ENCODE results near the gene STPG2. TPM values are rescaled to one million over a fixed set of nuclear protein-coding genes. Genes with fewer than 3 reads are reported as not detected.

The STPG2 gene
- total RNA-seq, 1 experiment from 2014 or later, result 0.20 TPM

DNA sequence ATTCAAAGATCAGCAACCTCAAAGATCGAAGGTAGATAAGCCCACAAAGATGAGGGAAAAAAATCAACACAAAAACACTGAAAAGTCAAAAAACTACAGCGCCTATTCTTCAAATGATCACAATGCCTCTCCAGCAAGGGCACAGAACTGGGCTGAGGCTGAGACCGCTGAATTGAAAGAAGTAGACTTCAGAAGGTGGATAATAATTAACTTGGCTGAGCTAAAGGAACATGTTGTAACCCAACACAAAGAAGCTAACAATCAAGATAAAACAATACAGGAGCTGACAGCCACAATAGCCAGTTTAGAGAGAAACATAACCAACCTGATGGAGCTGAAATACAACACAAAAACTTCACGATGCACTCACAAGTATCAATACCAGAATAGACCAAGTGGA, 231.1 kb downstream of the STPG2 start:
- no CpG with 5 or more reads among the region's 4 CpGs for WGBS (ENCODE audit: extremely low coverage, insufficient read length, low lambda C conversion rate)
- H3K4me1 Mint-ChIP-seq, result peaks cover 5 to 6% of the 10 kb centered on the region in 2 experiments

More for the DNA sequence above, 231.1 kb downstream of the STPG2 start:
- Histone ChIP-seq H4K20me1 (ENCODE audit: control insufficient read depth, insufficient read depth, insufficient read length) (no peaks in the 10 kb centered on the region), H4K8ac (replicated peaks; ENCODE audit: insufficient read length, low read depth, low read length) (no peak overlapping the region), H2BK5ac (ENCODE audit: insufficient read length, low read length) (no peak overlapping the region), H4K91ac (ENCODE audit: insufficient read length, low read depth, low read length) (no peak overlapping the region), H2AFZ (ENCODE audit: low read length) (no peak overlapping the region), H2AK5ac (ENCODE audit: insufficient read length, low read length) (no peak overlapping the region), H3K9me3 (ENCODE audit: control insufficient read depth, low read depth, low read length) (no peaks in the 10 kb centered on the region), H3K79me1 (ENCODE audit: insufficient read depth, low read depth, low read length, poor library complexity, severe bottlenecking) (no peaks in the 10 kb centered on the region), H4K5ac (ENCODE audit: insufficient read length, low read depth, low read length) (no peak overlapping the region), H3K9ac (ENCODE audit: extremely low read depth, insufficient read length, low read length) (no peak overlapping the region), H3K27ac (ENCODE audit: insufficient read length, low read depth, low read length) (no peak overlapping the region), H3K4ac (ENCODE audit: low read depth, low read length) (no peak overlapping the region), H3K56ac (ENCODE audit: insufficient read length, low read depth, low read length) (no peak overlapping the region), H3K79me2 (ENCODE audit: insufficient read depth, low read length) (no peaks in the 10 kb centered on the region), H3K23me2 (ENCODE audit: insufficient read length, low read depth, low read length, poor library complexity, severe bottlenecking) (no peaks in the 10 kb centered on the region), H2BK20ac (ENCODE audit: low read depth, low read length, poor library complexity, severe bottlenecking) (no peak overlapping the region), H3K18ac (ENCODE audit: insufficient read length, low read depth, low read length) (no peak overlapping the region), H2BK12ac (ENCODE audit: insufficient read length, low read depth, low read length) (no peak overlapping the region), H3K27me3 (ENCODE audit: insufficient read depth, low read length) (no peaks in the 10 kb centered on the region), H3K4me2 (ENCODE audit: insufficient read depth, insufficient read length, low read length) (no peak overlapping the region), H3K4me1 (ENCODE audit: insufficient read depth, low read length) (no peaks in the 10 kb centered on the region; the same call in 1 of the 2 replicates), H3K14ac (ENCODE audit: insufficient read depth, low read length) (no peak overlapping the region), H3K23ac (ENCODE audit: insufficient read length, low read depth, low read length) (no peak overlapping the region), H2BK120ac (ENCODE audit: low read depth, low read length, poor library complexity, severe bottlenecking) (no peak overlapping the region), H3T11ph (ENCODE audit: low read length) (no peak overlapping the region), H2BK15ac (ENCODE audit: low read depth, low read length) (no peak overlapping the region)
- no peak overlapping the region for H3K4me3 Mint-ChIP-seq
- no peaks in the 10 kb centered on the region; the same call in none of the 2 replicates for H3K27me3 Mint-ChIP-seq (ENCODE audit: low read depth)
- DNase-seq, result no peak
- H3K27ac Mint-ChIP-seq, result no peak overlapping the region
- TF ChIP-seq, protein P1, sequence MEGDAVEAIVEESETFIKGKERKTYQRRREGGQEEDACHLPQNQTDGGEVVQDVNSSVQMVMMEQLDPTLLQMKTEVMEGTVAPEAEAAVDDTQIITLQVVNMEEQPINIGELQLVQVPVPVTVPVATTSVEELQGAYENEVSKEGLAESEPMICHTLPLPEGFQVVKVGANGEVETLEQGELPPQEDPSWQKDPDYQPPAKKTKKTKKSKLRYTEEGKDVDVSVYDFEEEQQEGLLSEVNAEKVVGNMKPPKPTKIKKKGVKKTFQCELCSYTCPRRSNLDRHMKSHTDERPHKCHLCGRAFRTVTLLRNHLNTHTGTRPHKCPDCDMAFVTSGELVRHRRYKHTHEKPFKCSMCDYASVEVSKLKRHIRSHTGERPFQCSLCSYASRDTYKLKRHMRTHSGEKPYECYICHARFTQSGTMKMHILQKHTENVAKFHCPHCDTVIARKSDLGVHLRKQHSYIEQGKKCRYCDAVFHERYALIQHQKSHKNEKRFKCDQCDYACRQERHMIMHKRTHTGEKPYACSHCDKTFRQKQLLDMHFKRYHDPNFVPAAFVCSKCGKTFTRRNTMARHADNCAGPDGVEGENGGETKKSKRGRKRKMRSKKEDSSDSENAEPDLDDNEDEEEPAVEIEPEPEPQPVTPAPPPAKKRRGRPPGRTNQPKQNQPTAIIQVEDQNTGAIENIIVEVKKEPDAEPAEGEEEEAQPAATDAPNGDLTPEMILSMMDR (conservative IDR thresholded peaks at IDR 0.05), result no peak
- no peaks in the 10 kb centered on the region; a peak in 2 of 7 replicates for H3K36me3 Mint-ChIP-seq (ENCODE audit: insufficient read depth in 1 of 3, low read depth in 3 of 3)
- H3K9me3 Mint-ChIP-seq, result 0 out of 5 replicates have a peak, but pooled peaks cover 0 to 2% of the 10 kb centered on the region in 2 experiments

Data from H9 (cell line).